ENCODE data around the gene GIMAP1.

Gene GIMAP1

DNA sequence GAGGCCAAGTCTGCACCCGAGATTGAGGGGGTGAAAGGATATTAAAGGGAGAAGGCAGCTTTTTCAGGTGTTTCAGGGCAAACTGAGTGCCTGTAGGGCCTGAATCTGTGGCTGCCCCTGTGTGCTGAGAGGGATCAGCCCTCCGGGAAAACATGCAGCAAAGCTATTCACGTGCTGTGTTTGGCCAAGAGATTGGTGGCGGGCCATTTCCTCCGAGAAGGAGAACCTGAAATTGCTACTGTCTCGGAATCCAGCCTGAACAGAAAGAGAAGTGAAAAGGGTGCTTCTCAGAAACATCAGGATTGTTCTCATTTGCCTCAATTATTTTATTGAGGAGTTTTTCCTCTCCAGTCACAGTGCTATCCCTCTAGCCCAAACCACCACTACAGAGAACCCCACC is 36.8 kb downstream of the GIMAP1 start:
- DNase-seq: peak in 1 of 2 experiments; percentile 10

DNA sequence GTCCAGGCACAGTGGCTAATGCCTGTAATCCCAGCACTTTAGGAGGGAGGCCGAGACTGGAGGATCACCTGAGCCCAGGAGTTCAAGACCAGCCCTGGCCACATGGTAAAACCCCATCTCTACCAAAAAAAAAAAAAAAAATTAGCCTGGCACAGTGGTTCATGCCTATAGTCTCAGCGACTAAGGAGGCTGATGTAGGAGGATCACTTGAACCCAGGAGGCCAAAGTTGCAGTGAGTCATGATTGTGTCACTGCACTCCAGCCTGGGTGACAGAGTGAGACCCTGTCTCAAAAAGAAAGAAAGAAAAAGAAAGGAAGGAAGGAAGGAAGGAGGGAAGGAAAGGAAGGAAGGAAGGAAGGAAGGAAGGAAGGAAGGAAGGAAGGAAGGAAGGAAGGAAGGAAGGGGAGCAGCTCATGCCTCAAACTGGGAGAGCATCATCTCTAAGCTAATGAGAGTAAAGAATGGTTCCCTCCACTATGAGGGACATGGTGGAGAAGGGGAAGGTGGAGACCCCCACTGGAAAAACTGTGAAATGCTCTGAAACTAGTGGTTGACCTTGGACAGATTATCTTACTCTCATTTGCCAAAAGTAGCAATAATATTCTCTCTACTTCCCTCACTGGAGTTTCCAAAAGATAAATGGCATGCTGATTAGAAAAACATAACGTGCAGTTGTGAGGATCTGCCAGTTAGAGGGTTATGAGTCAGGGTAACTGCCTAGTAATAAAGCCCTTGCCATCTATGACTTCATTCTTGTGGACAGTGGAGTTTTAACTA is 37.6 kb downstream of the GIMAP1 start:
- peak in 1 of 2 experiments; percentile 49 for DNase-seq

DNA sequence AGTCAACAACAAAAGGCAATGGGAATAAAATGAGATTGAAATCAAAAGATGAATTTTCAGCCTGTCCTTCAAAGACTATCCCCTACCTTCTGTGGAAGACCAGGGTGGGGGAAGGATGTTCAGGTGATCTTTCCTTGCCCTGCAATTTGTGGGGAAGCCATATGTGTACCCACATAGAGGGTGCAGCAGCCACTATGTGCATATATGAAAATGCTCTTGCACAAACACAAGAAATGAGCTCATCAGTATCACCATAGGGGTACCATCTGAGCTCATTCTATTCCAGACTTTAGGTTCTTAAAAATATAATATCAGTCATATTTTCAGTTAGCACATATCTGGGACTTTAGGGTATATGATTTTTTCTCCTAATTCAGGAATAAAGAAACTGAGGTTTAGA is 38.5 kb downstream of the GIMAP1 start:
- peak in 1 of 2 experiments; percentile 24 for DNase-seq

DNA sequence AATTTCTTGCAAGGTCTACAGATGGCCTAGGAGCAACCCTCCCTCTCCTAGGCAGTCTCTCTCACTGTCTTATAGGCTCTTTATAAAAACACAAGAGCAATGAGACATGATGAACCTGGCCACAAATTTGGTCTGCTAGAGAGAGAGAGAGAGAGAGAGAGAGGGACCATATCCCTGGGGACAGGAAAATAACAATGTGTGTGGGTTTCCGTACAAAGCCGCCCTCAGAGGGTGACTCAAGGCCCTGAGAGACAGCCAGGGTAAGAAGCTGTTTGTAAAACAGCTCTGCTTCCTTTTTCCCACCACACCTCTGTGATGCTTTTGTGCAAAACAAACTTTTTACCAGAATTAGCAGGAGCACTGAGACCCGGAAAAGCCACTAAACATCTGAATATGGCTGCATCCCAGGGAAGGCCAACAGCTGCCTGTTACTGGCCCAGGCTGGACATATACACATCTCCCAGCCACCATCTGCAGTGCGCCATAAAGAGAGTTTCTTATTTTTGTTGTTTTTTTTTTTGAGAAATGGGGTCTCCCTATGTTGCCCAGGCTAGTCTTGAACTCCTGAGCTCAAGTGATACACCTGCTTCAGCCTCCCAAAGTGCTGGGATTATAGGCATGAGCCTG is 39.2 kb downstream of the GIMAP1 start:
- DNase-seq: peak; percentile 59 to 75

DNA sequence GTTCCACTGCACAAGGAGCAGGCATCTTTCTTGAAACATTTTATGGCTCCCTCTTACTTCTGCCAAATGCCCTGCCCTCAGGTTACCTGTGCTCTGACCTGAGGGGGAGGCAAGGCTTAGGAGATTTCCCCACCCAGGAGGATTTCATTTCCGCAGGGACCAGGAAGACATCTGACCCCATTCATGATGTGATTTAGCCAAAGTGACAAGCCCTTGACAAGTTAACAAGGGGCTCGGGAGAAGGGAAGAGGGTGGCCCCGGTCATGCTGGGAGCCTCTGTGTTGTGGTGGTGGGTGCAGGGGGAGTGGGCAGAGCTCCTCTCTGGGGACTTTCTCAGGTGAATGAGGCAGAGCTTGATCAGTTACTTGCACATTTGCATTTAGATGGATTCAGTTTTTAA is 39.8 kb downstream of the GIMAP1 start:
- peak in 1 of 2 experiments; percentile 13 for DNase-seq

DNA sequence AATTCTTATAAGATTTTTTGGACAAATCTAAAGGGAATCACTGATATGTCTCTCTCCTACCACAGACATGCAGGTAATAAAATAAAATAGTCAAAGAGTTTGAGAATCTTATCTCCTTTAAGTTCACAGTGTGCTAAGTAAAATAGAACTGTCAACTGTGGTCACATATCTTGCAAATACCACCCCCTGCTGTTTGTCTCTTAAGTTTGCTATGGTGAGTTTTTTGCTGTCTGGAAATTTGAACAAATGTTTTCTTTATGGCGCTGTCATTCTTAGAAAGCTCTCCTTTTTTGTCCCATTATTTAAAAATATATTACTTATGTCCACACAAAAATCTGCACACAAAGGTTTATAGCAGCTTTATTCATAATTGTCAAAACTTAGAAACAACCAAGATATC is 40.4 kb downstream of the GIMAP1 start:
- DNase-seq: no peak

DNA sequence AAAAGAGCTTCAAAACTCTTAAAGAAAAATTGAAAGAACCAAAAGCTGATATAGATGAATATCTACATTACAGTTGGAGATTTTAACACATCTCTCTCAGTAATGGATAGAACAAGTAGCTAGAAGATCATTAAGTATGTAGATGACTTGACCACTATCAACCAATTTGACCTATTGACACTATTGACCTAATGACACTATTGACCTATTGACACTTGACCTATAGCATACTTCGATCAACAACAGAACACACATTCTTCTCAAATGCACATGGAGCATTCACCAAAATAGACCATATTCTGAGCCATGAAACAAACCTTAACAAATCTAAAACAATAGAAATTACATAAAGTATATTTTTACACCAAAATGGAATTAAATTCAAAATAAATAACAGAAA is 43.1 kb downstream of the GIMAP1 start:
- DNase-seq: no peak

DNA sequence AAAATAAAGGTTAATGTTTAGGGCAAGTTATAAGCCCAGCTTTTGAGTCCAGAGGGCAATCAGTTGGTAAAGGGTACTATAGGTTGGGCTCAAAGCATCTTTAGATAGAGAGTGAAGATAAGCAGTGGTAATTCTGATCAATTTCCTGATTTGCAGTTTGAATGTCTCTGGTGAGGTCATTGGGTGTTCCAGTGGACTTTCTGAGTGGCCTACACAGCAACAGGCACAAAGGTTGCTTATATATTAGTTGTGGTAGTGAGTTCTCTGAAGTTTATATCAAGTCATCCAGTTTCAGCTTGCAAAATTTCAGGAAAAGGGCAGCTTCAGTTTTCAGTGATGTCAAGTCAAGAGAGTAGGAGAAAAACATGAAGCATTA is 49.9 kb downstream of the GIMAP1 start:
- DNase-seq: no peak

DNA sequence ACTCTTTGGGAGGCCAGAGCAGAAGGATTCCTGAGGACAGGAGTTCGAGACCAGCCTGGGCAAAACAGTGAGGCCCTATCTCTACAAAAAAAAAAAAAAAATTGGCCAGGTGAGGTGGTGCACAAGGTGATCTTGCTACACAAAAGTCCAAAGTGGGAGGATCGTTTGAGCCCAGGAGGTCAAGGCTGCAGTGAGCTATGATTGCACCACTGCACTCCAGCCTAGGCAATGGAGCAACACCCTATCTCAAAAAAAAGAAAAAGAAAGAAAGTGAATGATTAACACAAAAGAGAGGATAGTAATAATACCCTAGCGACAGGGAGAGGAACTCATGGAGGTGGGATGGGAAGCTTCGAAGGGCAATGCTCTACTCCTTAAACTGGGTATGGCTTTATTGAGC is 53.4 kb downstream of the GIMAP1 start:
- DNase-seq: no peak

Data from activated CD4-positive, alpha-beta T cell treated with anti-CD3 and anti-CD28 coated beads, Interleukin-2, amount 50 U/mL, for 48 hours (primary cell).